ENCODE results near the gene ZBTB8OS. TPM values are rescaled to one million over a fixed set of nuclear protein-coding genes. Genes with fewer than 3 reads are reported as not detected.

Gene ZBTB8OS
- total and polyA plus RNA-seq, 9 of the 15 experiments (the other 6 are each of a cell fraction or from before 2014, with no cell fraction given) = 54.8 to 230 (median 107) TPM

DNA sequence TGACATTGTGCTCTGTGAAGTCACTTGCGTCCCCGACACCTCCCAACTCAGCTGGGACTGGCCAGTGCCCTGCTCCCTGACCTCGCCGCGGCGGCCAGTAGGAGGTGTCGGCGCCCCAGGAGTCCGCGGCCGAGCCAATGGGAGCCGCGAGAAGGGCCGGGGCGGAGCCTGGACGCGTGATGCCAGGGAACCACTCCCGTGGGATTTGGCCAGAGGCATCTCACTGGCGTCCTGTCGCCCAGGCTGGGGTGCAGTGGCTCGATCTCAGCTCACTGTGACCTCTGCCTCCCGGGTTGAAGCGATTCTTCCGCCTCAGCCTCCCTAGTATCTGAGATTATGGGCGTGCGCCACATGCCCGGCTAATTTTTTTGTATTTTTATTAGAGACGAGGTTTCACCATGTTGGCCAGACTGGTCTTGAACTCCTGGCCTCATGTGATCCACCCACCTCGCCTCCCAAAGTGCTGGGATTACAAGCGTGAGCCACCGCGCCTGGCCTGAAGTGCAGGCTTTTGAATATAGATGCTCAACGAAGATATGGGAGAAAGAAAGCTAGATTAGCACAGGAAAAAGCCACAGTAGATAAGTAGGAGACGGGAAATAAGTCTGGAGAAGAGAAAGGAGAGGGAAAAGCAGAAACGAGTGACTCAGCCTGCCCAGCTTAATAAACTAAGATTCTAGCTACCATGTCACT is 38.0 kb downstream of the ZBTB8OS start (continued):
- TF ChIP-seq, protein P1, sequence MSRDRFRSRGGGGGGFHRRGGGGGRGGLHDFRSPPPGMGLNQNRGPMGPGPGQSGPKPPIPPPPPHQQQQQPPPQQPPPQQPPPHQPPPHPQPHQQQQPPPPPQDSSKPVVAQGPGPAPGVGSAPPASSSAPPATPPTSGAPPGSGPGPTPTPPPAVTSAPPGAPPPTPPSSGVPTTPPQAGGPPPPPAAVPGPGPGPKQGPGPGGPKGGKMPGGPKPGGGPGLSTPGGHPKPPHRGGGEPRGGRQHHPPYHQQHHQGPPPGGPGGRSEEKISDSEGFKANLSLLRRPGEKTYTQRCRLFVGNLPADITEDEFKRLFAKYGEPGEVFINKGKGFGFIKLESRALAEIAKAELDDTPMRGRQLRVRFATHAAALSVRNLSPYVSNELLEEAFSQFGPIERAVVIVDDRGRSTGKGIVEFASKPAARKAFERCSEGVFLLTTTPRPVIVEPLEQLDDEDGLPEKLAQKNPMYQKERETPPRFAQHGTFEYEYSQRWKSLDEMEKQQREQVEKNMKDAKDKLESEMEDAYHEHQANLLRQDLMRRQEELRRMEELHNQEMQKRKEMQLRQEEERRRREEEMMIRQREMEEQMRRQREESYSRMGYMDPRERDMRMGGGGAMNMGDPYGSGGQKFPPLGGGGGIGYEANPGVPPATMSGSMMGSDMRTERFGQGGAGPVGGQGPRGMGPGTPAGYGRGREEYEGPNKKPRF (IDR thresholded peaks at IDR 0.05; ENCODE audit: low read depth, low read length) = no peak
- no peak for TF ChIP-seq ETV1 (tag; conservative IDR thresholded peaks at IDR 0.05; ENCODE audit: low read depth)
- TF ChIP-seq GATAD2A (IDR thresholded peaks at IDR 0.05) = no peak
- no peak for TF ChIP-seq KDM5B (IDR thresholded peaks at IDR 0.05; ENCODE audit: insufficient replicate concordance, low read depth, low read length)
- peak; percentile 46 for TF ChIP-seq RBFOX2 (IDR thresholded peaks at IDR 0.05; ENCODE audit: low read depth, low read length)
- no peak for TF ChIP-seq ZNF263 (CRISPR knock-in tag; IDR thresholded peaks at IDR 0.05; ENCODE audit: borderline replicate concordance)
- peak; percentile 65 for TF ChIP-seq NR2C1 (IDR thresholded peaks at IDR 0.05)
- TF ChIP-seq NR2C1 (tag; IDR thresholded peaks at IDR 0.05) = peak; percentile 42; the same call in 1 of the 2 replicates
- TF ChIP-seq TBP (optimal IDR thresholded peaks at IDR 0.05; ENCODE audit: low read depth, low read length) = no peak

DNA sequence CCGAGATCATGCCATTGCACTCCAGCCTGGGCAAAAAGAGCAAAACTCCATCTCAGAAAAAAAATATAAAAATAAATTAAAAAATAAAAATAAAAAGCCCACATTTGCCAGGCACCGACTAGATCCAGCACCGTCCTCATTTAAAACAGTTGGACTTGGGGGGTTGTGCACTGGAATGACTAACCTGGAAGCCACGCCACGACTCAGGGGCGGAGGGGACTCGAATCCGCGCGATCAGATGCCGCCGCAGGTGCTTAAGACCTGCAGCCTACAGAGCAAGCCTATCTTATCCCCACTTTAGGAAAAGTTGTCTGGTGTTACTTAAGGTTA is 38.5 kb downstream of the ZBTB8OS start:
- Histone ChIP-seq H3K36me3 (ENCODE audit: control insufficient read depth, insufficient read depth, low read length) (no peaks in the 10 kb centered on the region), H3K27me3 (ENCODE audit: control insufficient read depth in 2 of 2, insufficient read depth in 2 of 2, low read length in 2 of 2) (peaks cover 4 to 7% of the 10 kb centered on the region in 2 experiments; a peak in 3 of 5 replicates), H3K27ac (ENCODE audit: extremely low read depth, low read depth, low read length) (no peak overlapping the region), H4K20me1 (replicated peaks; ENCODE audit: control insufficient read depth, insufficient read depth, low read length) (no peaks in the 10 kb centered on the region), H3K9me1 (ENCODE audit: control insufficient read depth, insufficient read depth, low read length) (no peaks in the 10 kb centered on the region), H2AFZ (ENCODE audit: low read depth, low read length) (peak overlapping the region; percentile 60), H3K4me3 (no peak overlapping the region), H3K4me1 (replicated peaks in 1 of 2; ENCODE audit: control insufficient read depth in 2 of 2, insufficient read depth in 2 of 2, low read length in 2 of 2) (peaks cover 4 to 15% of the 10 kb centered on the region in 2 experiments; a peak in 3 of 5 replicates), H3K4me2 (ENCODE audit: insufficient read depth, low read length) (no peak overlapping the region), H3K9ac (ENCODE audit: insufficient read depth in 1 of 2, low read depth in 2 of 2, low read length in 2 of 2) (peak overlapping the region in 1 of 2 experiments; percentile 79; a peak in 1 of 4 replicates), H3K79me2 (ENCODE audit: control insufficient read depth, insufficient read depth, low read length) (no peaks in the 10 kb centered on the region), H3K9me3 (replicated peaks; ENCODE audit: control insufficient read depth, insufficient read depth, low read depth, low read length) (no peaks in the 10 kb centered on the region)
- TF ChIP-seq MCM7 (IDR thresholded peaks at IDR 0.05) = no peak
- intact Hi-C loops (cut with micrococcal nuclease) (no loop called here), in situ Hi-C loops (cut with MboI) (no loop called here)
- POLR2A ChIA-PET = no interaction called here
- CTCF ChIA-PET (ENCODE audit: low intra/inter-chr PET ratio) = no interaction called here
- no TSS peak for BruUV-seq (replicated peaks)
- FAIRE-seq (no peak), ATAC-seq (no peak), DNase-seq (ENCODE audit: extremely low read depth in 1 of 4, low spot score in 3 of 4) (no peak)
- WGBS (ENCODE audit: insufficient coverage, low coverage, missing lambda C conversion rate) = 70% methylated on average over 11 of the region's 12 CpGs
